Neural progenitor cell (in vitro differentiated cells): ENCODE results near the gene ECEL1. TPM values are rescaled to one million over a fixed set of nuclear protein-coding genes. Genes with fewer than 3 reads are reported as not detected.

Experiments used
- DNase-seq: peaks from one replicate; pipeline ENCODE4 v3.0.0-alpha.2; 2016; ENCODE audit warnings: low spot score
- H2AFZ ChIP-seq: fragments of 200-600 bp; sonication (generic); replicated peaks from 2 replicates; pipeline ENCODE4 v1.6.1; 2016; ENCODE audit warnings: antibody characterized with exemption
- H3F3A ChIP-seq: fragments of 200-600 bp; sonication (generic); 2 replicates; pipeline ENCODE4 v1.6.1; 2016; ENCODE audit warnings: antibody characterized with exemption, low read depth
- H3K27ac ChIP-seq: fragments of 200-600 bp; sonication (generic); 2 replicates; pipeline ENCODE4 v1.5.1; 2016; ENCODE audit warnings: mild to moderate bottlenecking
- H3K27me3 ChIP-seq: fragments of 200-600 bp; sonication (generic); 2 replicates; pipeline ENCODE4 v1.6.1; 2016; ENCODE audit warnings: mild to moderate bottlenecking, moderate library complexity
- H3K36me3 ChIP-seq: fragments of 200-600 bp; sonication (generic); 2 replicates; pipeline ENCODE4 v1.5.1; 2016
- H3K4me1 ChIP-seq: fragments of 200-600 bp; sonication (generic); 2 replicates; pipeline ENCODE4 v1.6.1; 2016; ENCODE audit warnings: mixed run types
- H3K4me2 ChIP-seq: fragments of 200-600 bp; sonication (generic); 2 replicates; pipeline ENCODE4 v1.6.1; 2016
- H3K4me3 ChIP-seq: fragments of 200-600 bp; sonication (generic); 2 replicates; pipeline ENCODE4 v1.5.1; 2016
- H3K79me2 ChIP-seq: fragments of 200-600 bp; sonication (generic); 2 replicates; pipeline ENCODE4 v1.6.1; 2016; ENCODE audit warnings: low read depth
- H3K9ac ChIP-seq: fragments of 200-600 bp; sonication (generic); 2 replicates; pipeline ENCODE4 v1.6.1; 2016
- H3K9me3 ChIP-seq: fragments of 200-600 bp; sonication (generic); 2 replicates; pipeline ENCODE4 v1.5.1; 2016; ENCODE audit warnings: low read depth
- H4K20me1 ChIP-seq: fragments of 200-600 bp; sonication (generic); 2 replicates; pipeline ENCODE4 v1.6.1; 2016; ENCODE audit warnings: low read depth
- H3K27ac Mint-ChIP-seq: 3 replicates; pipeline ENCODE4 v1.8.0; 2021; ENCODE audit warnings: mixed read lengths
- H3K27me3 Mint-ChIP-seq: 2 replicates; pipeline ENCODE4 v1.8.0; 2022; ENCODE audit warnings: low read depth, mild to moderate bottlenecking, inconsistent platforms, moderate library complexity, mixed read lengths; ENCODE audit not compliant: insufficient read depth
- H3K36me3 Mint-ChIP-seq: 3 replicates; pipeline ENCODE4 v1.8.0; 2021; ENCODE audit warnings: mixed read lengths
- H3K4me1 Mint-ChIP-seq: 3 replicates; pipeline ENCODE4 v1.8.0; 2021; ENCODE audit warnings: mixed read lengths
- H3K4me3 Mint-ChIP-seq: 3 replicates; pipeline ENCODE4 v1.8.0; 2021; ENCODE audit warnings: mild to moderate bottlenecking, moderate library complexity, mixed read lengths
- H3K9me3 Mint-ChIP-seq: 3 replicates; pipeline ENCODE4 v1.8.0; 2020; ENCODE audit warnings: mixed read lengths
- CTCF ChIP-seq: fragments of 200-600 bp; sonication (generic); IDR thresholded peaks from 2 replicates; pipeline ENCODE4 v1.5.1; 2017; ENCODE audit warnings: antibody characterized with exemption, mild to moderate bottlenecking
- EZH2 ChIP-seq: fragments of 200-600 bp; sonication (generic); IDR thresholded peaks from 2 replicates; pipeline ENCODE4 v1.6.1; 2017; ENCODE audit warnings: antibody characterized with exemption, mild to moderate bottlenecking, moderate library complexity
- EZH2phosphoT487 ChIP-seq: fragments of 200-600 bp; sonication (generic); IDR thresholded peaks from 2 replicates; pipeline ENCODE4 v1.6.1; 2017; ENCODE audit warnings: antibody characterized with exemption
- total RNA-seq: library from RNA; depleted of rRNA; stranded (reverse); fragments of >200 nt; gene quantifications from 2 replicates; pipeline ENCODE4 v1.2.3, GENCODE V29; 2015; ENCODE audit warnings: low replicate concordance

The ECEL1 gene
- total RNA-seq, 1 donor from 2014 or later: 0.84 TPM

GRCh38 chr2:232483923-232484627 is 3.6 kb downstream of the ECEL1 start:
- Histone ChIP-seq H3K9ac (no peak overlapping the region), H3F3A (peaks cover 18% of the 10 kb centered on the region), H3K4me1 (peaks cover 26% of the 10 kb centered on the region), H3K27me3 (peaks cover 74% of the 10 kb centered on the region), H3K4me3 (no peak overlapping the region), H3K79me2 (no peaks in the 10 kb centered on the region), H3K36me3 (no peaks in the 10 kb centered on the region), H2AFZ (no peak overlapping the region), H4K20me1 (peaks cover 34% of the 10 kb centered on the region), H3K9me3 (no peaks in the 10 kb centered on the region), H3K27ac (no peak overlapping the region), H3K4me2 (no peak overlapping the region)
- Mint-ChIP-seq H3K4me1 (peaks cover 14% of the 10 kb centered on the region), H3K4me3 (no peak overlapping the region), H3K36me3 (no peaks in the 10 kb centered on the region), H3K9me3 (peaks cover 2% of the 10 kb centered on the region), H3K27me3 (peaks cover 43% of the 10 kb centered on the region), H3K27ac (no peak overlapping the region)
- no peak for TF ChIP-seq EZH2
- TF ChIP-seq EZH2phosphoT487: no peak
- TF ChIP-seq CTCF: no peak
- no peak for DNase-seq

GRCh38 chr2:232483311-232483922 is 4.2 kb downstream of the ECEL1 start:
- Mint-ChIP-seq H3K9me3 (peaks cover 2% of the 10 kb centered on the region), H3K4me3 (no peak overlapping the region), H3K36me3 (no peaks in the 10 kb centered on the region), H3K27ac (no peak overlapping the region), H3K4me1 (peaks cover 10% of the 10 kb centered on the region), H3K27me3 (peaks cover 37% of the 10 kb centered on the region)
- no peak overlapping the region for H2AFZ ChIP-seq
- H3K79me2 ChIP-seq: no peaks in the 10 kb centered on the region
- H3K4me2 ChIP-seq: no peak overlapping the region
- H3K9me3 ChIP-seq: no peaks in the 10 kb centered on the region
- H3K27me3 ChIP-seq: peaks cover 67% of the 10 kb centered on the region
- peaks cover 29% of the 10 kb centered on the region for H4K20me1 ChIP-seq
- no peaks in the 10 kb centered on the region for H3K36me3 ChIP-seq
- TF ChIP-seq EZH2 (no peak), CTCF (no peak), EZH2phosphoT487 (no peak)
- H3K4me3 ChIP-seq: no peak overlapping the region
- H3K4me1 ChIP-seq: peaks cover 23% of the 10 kb centered on the region
- H3F3A ChIP-seq: peaks cover 11% of the 10 kb centered on the region
- H3K27ac ChIP-seq: no peak overlapping the region
- no peak for DNase-seq
- H3K9ac ChIP-seq: no peak overlapping the region

- peaks cover 37% of the 10 kb centered on the region for H3K27me3 Mint-ChIP-seq
- Histone ChIP-seq H3K4me1 (peaks cover 16% of the 10 kb centered on the region), H3K36me3 (no peaks in the 10 kb centered on the region), H3K4me2 (no peak overlapping the region), H3K4me3 (no peak overlapping the region), H3K27me3 (peaks cover 59% of the 10 kb centered on the region), H3K27ac (no peak overlapping the region), H4K20me1 (peaks cover 23% of the 10 kb centered on the region), H3F3A (peaks cover 4% of the 10 kb centered on the region), H3K9me3 (no peaks in the 10 kb centered on the region), H3K9ac (no peak overlapping the region), H2AFZ (no peak overlapping the region), H3K79me2 (no peaks in the 10 kb centered on the region)
- no peak for DNase-seq
- TF ChIP-seq EZH2phosphoT487 (no peak), EZH2 (no peak), CTCF (no peak)
- peaks cover 10% of the 10 kb centered on the region for H3K4me1 Mint-ChIP-seq
- no peaks in the 10 kb centered on the region for H3K36me3 Mint-ChIP-seq
- no peak overlapping the region for H3K27ac Mint-ChIP-seq
- no peak overlapping the region for H3K4me3 Mint-ChIP-seq
- peaks cover 2% of the 10 kb centered on the region for H3K9me3 Mint-ChIP-seq
Measured at GRCh38 chr2:232482301-232483238, 5.1 kb downstream of the ECEL1 start.
